Endothelial cell of hepatic sinusoid (primary cell): Measurements from ENCODE around the gene PRCC.
"Not testable (repeated sequence)": the region's sequence is repeated elsewhere in the genome, so short reads cannot be mapped to it uniquely, and the experiment has no call there.

ENCODE experiments used
- in situ Hi-C: cut with HindIII; loops from 2 replicates; pipeline ENCODE4 v1.10.0; 2017; ENCODE audit warnings: low sequenced_read_pairs

PRCC gene

DNA sequence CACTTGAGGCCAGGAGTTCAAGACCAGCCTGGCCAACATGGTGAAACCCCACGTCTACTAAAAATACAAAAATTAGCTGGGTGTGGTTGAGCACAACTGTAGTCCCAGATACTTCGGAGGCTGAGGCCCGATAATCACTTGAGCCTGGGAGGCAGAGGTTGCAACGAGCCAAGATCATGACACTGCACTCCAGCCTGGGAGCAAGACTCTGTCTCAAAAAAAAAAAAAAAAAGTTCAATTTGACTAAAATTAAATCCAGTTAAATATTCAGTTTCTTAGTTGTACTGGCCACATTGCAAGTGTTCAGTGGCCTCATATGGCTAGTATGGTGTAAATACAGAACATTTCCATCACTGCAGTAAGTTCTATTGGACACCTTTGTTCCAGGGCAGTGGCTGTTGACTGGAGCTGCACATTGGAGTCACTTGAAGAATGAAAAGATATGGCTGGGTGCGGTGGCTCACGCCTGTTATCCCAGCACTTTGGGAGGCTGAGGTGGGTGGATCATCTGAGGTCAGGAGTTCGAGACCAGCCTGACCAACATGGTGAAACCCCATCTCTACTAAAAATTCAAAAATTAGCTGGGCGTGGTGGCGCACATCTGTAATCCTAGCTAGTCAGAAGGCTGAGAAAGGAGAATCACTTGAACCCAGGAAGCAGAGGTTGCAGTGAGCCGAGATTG is 9.6 kb upstream of the PRCC start:
- in situ Hi-C loops: loop anchor here (5.0 kb wide), 1 partner anchor 85 kb away; no protein-coding TSS in a partner anchor

DNA sequence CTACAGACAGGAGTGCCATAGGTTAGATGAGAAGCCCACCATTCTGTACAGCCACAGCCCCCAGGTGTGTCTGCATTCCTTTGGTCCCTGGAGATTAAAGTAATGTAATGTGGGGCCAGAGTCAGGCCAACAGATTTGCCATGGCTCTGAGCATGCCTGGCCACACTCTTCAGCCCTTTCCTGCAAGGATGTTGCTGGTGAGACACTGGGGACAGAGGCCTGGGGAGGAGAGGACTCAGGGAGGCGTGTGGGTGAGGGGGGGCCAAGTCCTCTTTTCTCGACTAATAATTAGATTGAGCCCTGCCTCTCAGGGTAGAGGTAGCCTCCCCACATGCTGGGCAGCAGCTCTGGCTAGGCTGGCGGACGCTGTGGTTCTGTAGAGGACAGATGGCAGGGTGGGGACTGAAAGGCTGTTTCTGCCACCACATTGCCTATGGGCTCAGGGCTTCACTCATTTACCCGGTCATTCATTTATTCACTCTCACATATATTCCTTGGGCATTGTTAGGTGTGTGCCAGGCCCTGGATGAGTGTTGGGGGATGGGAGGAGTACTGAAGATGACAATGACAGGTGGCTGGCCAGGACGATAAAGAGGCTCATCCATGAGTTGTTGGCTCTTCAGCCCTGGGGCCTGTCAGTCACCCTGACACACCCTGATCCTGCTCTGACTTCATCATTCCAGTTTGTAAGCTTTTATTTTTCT is 7.1 kb upstream of the PRCC start:
- in situ Hi-C loops: no loop called here

DNA sequence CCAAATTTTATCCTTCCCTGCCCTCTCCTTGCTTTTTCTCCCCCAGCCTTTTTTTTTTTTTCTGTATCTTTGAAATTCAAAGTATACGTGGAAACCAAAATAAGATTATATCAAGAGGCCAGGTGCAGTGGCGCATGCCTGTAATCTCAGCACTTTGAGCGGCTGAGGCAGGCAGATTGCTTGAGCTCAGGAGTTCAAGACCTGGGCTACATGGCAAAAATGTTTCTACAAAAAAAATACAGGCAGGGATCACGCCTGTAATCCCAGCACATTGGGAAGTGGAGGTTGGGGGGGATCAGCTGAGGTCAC is 6.6 kb upstream of the PRCC start:
- in situ Hi-C loops: no loop called here

DNA sequence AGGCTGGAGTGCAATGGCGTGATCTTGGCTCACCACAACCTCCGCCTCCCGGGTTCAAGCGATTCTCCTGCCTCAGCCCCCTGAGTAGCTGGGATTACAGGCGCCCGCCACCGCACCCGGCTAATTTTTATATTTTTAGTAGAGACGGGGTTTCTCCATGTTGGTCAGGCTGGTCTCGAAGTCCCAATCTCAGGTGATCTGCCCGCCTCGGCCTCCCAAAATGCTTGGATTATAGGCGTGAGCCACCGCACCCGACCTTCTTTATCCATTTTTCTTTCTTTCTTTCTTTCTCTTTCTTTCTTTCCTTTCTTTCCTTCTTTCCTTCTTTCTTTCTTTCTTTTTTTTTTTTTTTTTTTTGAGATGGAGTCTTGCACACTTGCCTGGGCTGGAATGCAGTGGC is 2.2 kb upstream of the PRCC start:
- in situ Hi-C loops: not testable (repeated sequence)

DNA sequence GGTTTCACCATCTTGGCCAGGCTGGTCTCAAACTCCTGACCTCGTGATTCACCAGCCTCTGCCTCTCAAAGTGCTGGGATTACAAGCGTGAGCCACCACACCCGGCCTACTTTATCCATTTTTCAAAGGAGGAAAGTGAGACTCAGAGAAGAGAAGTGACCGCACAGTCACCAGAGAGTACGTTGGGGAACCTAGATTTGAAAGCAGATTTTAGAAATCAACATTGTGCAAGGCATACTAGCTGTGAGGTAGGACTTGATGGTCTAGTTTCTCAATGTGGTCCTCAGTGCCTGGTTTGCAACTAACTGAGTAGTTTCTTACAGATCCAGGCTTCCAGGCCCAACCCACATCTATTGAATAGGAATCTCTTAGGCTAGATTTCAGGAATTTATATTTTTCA is 1.7 kb upstream of the PRCC start:
- in situ Hi-C loops: no loop called here

DNA sequence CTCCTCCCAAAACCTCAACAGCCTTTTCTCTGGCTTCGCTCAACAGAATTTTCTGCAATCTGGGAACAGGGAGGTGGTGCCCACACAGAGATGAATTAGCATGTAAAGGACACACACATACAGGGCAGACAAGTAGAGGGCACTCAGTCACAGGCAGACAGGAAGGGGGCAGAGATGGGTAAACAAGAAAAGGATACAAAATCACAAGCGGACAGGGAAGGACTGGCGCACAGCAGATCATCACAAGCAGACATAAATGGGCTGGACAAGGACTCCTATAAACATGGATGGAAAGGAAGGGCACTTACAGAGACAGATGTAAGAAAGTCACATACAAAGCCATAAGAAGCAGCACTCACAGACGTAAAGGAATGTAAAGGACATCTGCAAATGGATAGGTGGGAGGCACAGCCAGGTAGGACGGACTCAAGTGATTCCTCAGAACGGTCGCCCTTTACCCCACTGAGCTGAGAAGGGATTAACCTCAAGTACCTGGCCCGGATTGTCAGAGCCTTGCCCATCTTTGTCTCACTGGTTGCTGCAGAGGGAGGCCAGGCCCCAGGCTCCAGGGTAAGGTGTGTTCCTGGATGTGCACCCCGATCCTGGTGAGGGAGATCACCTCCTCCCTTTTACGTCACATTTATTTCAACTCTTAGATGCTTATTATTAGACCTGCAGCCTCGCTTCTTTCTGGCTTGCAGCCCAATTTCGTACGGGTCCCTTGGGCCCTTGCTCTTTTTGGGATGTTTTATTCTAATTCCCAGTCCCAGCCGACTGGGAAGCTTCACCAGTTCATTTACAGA is 836 bp upstream of the PRCC start:
- in situ Hi-C loops: no loop called here

DNA sequence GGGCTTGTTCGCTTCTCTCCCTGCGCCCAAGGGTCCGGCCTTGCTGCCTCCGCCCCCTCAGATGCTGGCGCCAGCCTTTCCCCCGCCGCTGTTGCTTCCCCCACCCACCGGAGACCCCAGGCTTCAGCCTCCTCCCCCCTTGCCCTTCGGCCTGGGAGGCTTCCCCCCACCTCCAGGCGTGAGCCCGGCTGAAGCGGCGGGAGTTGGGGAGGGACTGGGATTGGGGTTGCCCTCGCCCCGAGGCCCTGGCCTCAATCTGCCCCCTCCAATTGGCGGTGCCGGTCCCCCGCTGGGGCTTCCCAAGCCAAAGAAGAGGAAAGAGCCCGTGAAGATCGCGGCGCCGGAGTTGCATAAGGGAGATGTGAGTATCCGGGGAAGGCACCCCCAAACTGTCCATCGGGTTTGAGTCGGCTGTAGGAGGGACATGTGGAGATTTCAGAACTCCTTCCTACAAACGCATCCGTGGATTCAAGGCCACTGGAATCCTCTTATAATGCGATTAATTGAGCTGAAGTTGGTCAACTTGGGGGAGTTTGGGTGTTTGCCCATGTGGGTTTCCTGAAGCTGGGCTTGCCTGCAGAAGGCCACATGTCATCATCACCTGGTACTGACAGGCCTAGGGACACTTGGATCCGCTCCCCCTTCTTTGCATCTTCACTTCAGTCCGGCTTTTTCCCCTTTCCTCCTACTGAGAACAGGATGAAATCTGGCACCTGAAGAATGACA is 707 bp downstream of the PRCC start:
- in situ Hi-C loops: no loop called here

DNA sequence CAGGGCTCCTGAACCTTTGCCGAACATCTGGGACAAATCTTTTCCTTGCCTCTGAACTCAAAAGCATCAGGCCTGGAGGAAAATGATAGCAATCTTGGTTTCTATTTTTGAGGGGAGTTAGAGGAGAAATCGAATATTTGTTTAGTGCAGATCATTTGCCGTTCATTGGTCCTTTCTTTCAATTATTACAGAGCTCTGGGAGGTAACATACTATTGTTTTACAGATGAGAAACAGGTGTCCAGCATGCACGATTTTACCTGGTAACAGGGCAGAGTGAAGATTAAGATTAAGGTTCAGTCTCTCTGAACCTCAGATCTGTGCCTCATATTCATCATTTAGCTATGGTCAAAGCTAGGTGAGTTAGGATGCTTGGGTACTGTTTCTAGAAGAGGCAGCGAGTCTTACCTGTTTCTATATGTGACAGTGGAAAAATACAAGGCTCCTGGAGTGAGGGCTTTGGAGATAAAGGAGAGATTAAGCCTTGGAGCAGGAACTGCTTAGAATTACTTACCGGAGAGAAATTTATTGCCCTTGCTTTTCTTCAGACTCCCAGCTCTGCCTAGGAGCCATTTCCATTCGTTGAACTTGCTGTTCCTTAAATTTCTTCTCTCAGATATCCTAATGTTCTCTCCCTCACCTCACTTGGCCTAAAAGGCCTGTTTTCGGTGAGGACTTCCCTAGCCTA is 1.4 kb downstream of the PRCC start:
- in situ Hi-C loops: no loop called here

DNA sequence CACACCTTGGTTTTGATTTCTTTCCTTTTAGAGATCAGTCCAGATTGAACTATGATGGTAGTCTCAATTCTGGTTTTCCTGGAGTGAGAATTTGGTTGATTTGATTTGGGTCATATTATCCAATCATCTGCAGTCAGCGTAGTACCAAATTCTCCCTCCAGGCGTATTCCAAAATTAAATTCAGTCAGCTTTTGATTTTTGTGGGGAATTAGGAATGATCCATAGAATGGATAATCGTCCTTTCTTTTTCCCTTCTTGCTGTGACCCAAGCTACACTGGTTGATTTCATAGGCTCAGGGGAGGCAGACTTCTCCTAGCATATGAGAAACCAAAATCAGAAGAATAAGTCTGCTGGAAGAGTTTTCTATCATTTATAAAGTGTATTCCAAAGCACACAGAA is 4.9 kb downstream of the PRCC start:
- in situ Hi-C loops: no loop called here

DNA sequence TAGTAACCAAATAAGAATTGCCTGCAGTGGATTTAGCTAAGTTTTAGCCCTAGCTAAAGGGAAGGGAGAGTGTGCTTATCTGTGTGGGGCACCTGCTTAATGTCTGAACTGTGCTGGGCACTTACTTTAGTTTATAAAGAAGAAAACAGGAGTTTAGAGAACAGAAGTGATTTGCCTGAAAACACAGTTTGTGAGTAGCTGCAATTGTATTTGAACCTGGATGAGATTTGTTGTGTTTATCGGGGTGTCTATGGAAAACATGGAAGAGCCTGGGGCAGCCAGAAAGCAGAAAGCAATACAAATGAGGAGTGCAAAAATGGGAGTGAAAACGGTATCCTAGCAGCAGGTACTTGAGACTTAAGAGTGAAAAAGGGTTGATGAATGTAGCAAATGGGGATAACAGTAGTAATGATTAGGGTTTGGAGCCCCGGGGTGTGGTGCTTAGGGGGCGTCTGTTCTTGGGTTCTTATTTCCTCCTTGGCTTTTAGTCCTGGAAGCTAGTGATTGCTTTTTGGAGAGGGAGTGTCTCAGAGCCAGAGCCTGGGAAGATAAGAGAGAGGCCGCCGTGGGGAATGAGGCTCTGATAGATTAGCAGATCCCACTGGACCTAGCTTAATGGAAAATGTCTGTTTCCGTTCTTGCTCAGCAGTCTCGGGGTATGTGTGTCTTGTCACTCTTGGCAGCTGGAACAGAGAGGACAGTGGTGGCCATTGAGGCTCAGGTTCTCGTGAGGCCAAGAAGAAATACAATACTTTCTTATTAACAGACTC is 5.6 kb downstream of the PRCC start:
- in situ Hi-C loops: no loop called here

DNA sequence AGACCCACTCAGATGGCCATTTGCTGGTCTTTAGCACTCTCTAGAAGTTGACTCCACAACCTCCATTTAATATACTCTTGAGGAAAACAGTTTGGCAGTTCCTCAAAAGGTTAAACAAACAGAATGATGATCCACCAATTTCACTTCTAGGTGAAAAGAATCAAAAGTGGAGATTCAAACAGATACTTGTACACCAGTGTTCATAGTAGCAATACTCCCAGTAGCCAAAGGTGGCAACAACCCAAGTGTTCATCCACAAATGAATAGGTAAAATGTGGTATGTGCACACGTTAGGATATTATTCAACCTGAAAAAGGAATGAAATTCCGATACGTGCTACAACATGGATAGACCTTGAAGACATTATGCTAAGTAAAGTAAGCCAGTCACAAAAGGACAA is 6.3 kb downstream of the PRCC start:
- in situ Hi-C loops: no loop called here

DNA sequence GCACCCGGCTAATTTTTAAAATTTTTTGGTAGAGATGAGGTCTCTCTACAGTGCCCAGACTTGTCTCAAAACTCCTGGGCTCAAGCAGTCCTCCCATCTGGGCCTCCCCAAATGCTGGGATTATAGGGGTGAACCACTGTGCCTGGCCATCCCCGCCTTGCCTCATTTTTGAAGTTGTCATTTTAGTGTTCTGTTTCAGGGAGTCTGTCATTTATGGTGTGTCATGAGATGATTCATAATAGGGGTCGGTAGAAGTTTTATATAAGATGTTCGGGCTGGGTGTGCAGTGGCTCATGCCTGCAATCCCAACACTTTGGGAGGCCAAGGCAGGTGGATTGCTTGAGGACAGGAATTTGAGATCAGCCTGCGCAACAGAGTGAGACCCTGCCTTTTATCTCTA is 8.5 kb downstream of the PRCC start:
- in situ Hi-C loops: no loop called here

DNA sequence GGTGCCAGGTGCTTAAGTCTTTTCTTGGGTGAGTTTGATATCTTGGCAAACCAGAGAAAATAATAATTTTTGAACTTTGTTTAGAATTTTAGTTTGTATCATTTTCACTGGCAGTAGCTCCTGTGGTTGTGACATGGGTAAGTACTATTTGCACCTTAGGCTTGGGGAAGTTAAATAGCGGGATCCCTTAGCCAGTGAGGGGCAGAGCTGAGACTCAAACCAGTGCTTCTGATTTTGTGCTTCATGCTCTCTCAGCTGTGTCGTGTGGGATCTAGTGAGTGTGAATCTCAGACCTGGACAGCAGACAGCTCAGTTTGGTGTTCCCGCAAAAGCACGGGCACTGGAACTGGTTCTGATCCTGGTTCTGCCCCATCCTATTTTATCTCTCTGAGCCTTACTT is 9.6 kb downstream of the PRCC start:
- in situ Hi-C loops: no loop called here

DNA sequence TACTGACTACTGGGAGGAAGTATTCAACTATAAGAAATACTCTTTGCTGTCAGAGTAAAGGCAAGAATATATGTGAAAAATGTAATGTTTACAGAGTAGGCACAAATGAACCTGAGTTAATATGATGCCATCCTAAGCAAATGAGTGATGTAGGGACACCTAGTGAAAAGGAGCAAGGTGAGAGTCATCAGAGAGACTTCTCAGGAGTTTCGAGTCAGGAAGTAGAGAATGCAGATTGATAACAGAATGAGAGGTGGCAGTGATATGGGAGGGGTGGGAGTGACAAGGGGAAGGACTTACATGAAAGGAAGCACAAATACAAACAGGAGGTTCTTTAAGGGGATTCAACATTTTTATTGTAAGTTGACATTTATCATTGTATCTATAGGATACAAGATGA is 10.2 kb downstream of the PRCC start:
- in situ Hi-C loops: no loop called here

DNA sequence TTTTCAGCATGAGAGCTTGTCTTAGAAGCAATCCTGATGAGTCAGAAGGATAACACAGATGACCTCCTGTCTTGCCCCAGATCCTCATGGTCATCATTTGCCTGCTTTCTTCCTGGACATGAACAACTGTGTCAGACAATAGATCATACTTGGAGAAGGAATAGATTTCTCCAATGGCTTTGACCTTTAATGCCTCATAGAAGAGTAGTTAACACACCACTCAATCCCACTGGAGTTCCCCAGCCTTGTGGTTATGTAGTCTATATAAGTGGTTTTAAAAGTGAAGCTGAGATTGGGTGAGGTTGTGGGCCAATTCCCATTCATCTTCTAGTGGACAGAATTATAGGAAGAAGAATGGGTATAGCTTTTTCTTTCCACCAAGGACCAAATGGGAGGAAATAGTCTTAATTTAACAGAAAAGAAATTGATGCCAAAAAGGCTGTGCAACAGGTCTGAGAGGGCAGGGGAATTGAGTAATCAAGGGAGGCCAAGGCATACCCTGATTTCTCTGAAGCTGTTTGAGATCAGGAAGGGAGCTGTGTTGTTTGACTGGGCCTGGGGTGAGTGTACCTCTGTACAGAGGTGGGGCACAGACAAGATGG is 14.4 kb downstream of the PRCC start:
- in situ Hi-C loops: no loop called here

DNA sequence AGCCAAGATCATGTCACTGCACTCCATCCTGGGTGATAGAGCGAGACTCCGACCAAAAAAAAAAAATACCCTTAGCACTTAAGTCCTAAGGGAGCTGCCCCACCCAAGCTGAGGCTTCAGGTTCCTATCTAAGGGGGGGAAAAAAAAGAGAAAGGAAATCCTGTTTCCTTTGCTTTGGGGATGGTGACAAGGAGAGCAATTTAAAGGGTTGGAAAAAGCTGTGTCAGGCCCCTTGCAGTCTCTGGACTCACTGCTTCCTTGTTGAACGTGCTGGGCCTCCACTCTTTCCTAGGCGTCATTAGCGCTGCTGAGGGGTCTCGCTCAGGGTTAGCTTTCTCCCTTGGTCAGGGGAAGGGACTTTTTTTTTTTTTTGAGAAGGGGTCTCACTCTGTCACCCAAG is 18.1 kb downstream of the PRCC start:
- in situ Hi-C loops: no loop called here

DNA sequence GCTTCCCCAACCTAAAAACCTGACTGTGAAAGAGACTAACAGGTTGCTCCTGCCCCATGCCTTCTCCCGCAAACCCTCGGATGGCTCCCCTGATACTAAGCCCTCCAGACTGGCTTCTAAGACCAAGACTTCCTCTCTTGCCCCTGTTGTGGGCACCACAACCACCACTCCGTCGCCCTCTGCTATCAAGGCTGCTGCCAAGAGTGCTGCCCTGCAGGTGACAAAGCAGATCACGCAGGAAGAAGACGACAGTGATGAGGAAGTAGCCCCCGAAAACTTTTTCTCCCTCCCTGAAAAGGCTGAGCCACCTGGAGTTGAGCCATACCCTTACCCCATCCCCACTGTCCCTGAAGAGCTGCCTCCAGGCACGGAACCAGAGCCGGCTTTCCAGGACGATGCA is 19.3 kb downstream of the PRCC start:
- in situ Hi-C loops: no loop called here

DNA sequence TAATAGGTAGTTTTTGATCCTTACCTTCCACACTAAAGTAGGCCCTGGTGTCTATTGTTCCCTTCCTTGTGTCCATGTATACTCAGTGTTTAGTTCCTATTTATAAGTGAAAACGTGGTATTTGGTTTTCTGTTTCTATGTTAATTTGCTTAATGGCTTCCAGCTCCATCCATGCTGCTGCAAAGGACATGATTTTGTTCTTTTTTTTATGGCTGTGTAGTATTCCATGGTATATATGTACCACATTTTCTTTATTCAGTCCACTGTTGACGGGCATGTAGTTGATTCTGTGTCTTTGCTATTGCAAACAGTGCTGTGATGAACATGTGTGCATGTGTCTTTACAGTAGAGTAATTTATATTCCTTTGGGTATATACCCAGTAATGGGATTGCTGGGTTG is 20.8 kb downstream of the PRCC start:
- in situ Hi-C loops: no loop called here

DNA sequence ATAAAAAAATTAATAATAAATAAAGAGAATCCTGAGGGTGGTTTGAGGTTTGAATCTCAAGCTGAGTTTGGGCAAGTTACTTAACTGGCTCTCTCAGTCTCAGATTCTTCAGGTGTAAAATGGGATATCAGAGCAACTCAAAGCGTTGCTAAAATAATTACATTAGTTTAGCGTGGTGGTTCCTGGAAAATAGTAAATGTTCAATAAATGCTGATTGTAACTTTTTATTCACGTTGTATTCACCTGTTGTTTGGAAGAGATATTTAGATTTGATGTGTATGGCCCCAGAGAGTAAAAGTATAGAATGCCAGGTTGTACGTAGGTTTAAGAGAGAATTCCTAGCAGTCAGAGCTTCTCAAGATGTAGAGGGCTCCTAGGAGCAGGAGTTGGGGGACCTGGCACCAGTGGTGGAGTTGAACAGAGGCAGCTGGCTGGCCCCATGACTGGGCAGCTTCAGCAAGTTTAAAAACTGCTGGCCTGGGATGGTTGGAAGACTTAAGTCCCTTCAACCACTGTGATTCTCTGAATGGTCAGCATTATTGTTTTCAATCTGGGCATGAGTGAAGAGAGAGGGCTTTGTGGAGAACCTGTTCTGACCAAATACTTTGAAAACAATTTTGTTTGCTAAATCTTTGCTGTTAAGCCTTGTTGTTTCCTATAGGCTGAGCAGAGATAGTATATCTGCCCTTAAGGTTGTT is 22.4 kb downstream of the PRCC start:
- in situ Hi-C loops: no loop called here
